GM12878 (cell line): ENCODE data around the gene PPEF1.

Experiments
- BHLHE40 ChIP-seq, 2 experiments: fragments of 450-650 bp in 1 of 2; IDR thresholded peaks; 2 replicates each; pipeline ENCODE4 v1.6.1; 2011 to 2017; ENCODE audit warnings: low read depth in 2 of 2, borderline replicate concordance in 1 of 2, improper control_type of control experiment in 1 of 2, low read length in 1 of 2, mild to moderate bottlenecking in 1 of 2
- CBX5 ChIP-seq: sonication (generic); IDR thresholded peaks from 2 replicates; pipeline ENCODE4 v1.6.1; 2016; ENCODE audit warnings: low read depth, moderate library complexity, mild to moderate bottlenecking, inconsistent platforms
- CREB1 ChIP-seq: IDR thresholded peaks from 2 replicates; pipeline ENCODE4 v1.6.1; 2012; ENCODE audit warnings: low read depth, mild to moderate bottlenecking, inconsistent platforms
- LARP7 ChIP-seq: fragments of 450-650 bp; IDR thresholded peaks from 2 replicates; pipeline ENCODE4 v1.6.1; 2017; ENCODE audit warnings: mild to moderate bottlenecking
- POLR2AphosphoS2 ChIP-seq: IDR thresholded peaks from 2 replicates; pipeline ENCODE4 v1.6.1; 2011; ENCODE audit warnings: low read depth, mild to moderate bottlenecking, low read length, improper control_type of control experiment, moderate library complexity
- POLR2AphosphoS5 ChIP-seq: IDR thresholded peaks from 2 replicates; pipeline ENCODE4 v1.6.1; 2011; ENCODE audit warnings: mild to moderate bottlenecking, low read length, inconsistent platforms
- SMAD5 ChIP-seq: IDR thresholded peaks from 2 replicates; pipeline ENCODE4 v1.6.1; 2016; ENCODE audit warnings: antibody characterized with exemption, low read depth
- STAT3 ChIP-seq: IDR thresholded peaks from 2 replicates; pipeline ENCODE4 v1.6.1; 2011; ENCODE audit warnings: low read depth, low read length, improper control_type of control experiment
- TF ChIP-seq, protein P1 (sequence below), 3 experiments: IDR thresholded peaks in 2 of 3; conservative IDR thresholded peaks in 1 of 3; 2 replicates each; pipeline ENCODE4 v1.5.1; 2011; ENCODE audit warnings: low read depth in 3 of 3, low read length in 3 of 3, mild to moderate bottlenecking in 3 of 3, control low read depth in 2 of 3, moderate library complexity in 2 of 3, inconsistent platforms in 1 of 3, mixed read lengths in 1 of 3; ENCODE audit not compliant: control insufficient read depth in 2 of 3, insufficient read depth in 1 of 3; ENCODE audit errors: extremely low read depth in 1 of 3
- TF ChIP-seq, protein P2 (sequence below): fragments of 450-650 bp; IDR thresholded peaks from 2 replicates; pipeline ENCODE4 v1.6.1; 2014; ENCODE audit warnings: mild to moderate bottlenecking
- TF ChIP-seq, protein P3 (sequence below): IDR thresholded peaks from 2 replicates; pipeline ENCODE4 v1.6.1; 2011; ENCODE audit warnings: low read depth, low read length, improper control_type of control experiment, borderline replicate concordance
- TF ChIP-seq, protein P4 (sequence below): fragments of 450-650 bp; conservative IDR thresholded peaks from 2 replicates; pipeline ENCODE4 v1.6.1; 2017; ENCODE audit warnings: mild to moderate bottlenecking, moderate library complexity

DNA sequence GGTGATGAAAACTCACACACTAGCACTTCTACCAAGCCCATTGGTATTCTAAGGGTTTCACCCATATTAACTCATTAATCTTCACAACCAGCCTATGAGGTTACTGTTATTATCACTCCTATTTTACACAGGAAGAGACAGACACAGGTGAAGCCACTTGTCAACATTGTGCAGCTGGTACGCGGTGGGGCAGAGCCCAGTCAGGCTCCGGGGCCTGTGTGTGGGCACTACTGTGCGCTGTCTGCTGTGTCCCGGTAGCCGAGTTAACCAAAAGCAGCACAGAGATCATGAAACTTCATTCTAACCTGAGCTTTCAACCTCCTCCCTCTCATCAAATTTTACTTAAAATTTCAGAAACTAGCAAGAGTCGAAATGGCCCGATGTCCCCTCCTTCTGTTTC, 165.2 kb downstream of the PPEF1 start:
- TF ChIP-seq, protein P1, sequence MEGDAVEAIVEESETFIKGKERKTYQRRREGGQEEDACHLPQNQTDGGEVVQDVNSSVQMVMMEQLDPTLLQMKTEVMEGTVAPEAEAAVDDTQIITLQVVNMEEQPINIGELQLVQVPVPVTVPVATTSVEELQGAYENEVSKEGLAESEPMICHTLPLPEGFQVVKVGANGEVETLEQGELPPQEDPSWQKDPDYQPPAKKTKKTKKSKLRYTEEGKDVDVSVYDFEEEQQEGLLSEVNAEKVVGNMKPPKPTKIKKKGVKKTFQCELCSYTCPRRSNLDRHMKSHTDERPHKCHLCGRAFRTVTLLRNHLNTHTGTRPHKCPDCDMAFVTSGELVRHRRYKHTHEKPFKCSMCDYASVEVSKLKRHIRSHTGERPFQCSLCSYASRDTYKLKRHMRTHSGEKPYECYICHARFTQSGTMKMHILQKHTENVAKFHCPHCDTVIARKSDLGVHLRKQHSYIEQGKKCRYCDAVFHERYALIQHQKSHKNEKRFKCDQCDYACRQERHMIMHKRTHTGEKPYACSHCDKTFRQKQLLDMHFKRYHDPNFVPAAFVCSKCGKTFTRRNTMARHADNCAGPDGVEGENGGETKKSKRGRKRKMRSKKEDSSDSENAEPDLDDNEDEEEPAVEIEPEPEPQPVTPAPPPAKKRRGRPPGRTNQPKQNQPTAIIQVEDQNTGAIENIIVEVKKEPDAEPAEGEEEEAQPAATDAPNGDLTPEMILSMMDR (IDR thresholded peaks at IDR 0.05 in 2 of 3, conservative IDR thresholded peaks at IDR 0.05 in 1 of 3; ENCODE audit: control insufficient read depth in 2 of 3, extremely low read depth in 1 of 3, insufficient read depth in 1 of 3, low read depth in 3 of 3, low read length in 3 of 3) = no peak
- TF ChIP-seq SMAD5 (no peak), CREB1 (no peak), CBX5 (no peak), POLR2AphosphoS5 (no peak), BHLHE40 (IDR thresholded peaks at IDR 0.05; ENCODE audit: borderline replicate concordance in 1 of 2, low read depth in 2 of 2, low read length in 1 of 2) (no peak), STAT3 (no peak), LARP7 (no peak), POLR2AphosphoS2 (no peak)
- TF ChIP-seq, protein P2, sequence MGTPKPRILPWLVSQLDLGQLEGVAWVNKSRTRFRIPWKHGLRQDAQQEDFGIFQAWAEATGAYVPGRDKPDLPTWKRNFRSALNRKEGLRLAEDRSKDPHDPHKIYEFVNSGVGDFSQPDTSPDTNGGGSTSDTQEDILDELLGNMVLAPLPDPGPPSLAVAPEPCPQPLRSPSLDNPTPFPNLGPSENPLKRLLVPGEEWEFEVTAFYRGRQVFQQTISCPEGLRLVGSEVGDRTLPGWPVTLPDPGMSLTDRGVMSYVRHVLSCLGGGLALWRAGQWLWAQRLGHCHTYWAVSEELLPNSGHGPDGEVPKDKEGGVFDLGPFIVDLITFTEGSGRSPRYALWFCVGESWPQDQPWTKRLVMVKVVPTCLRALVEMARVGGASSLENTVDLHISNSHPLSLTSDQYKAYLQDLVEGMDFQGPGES = no peak
- TF ChIP-seq, protein P3, sequence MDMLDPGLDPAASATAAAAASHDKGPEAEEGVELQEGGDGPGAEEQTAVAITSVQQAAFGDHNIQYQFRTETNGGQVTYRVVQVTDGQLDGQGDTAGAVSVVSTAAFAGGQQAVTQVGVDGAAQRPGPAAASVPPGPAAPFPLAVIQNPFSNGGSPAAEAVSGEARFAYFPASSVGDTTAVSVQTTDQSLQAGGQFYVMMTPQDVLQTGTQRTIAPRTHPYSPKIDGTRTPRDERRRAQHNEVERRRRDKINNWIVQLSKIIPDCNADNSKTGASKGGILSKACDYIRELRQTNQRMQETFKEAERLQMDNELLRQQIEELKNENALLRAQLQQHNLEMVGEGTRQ = no peak
- TF ChIP-seq, protein P4, sequence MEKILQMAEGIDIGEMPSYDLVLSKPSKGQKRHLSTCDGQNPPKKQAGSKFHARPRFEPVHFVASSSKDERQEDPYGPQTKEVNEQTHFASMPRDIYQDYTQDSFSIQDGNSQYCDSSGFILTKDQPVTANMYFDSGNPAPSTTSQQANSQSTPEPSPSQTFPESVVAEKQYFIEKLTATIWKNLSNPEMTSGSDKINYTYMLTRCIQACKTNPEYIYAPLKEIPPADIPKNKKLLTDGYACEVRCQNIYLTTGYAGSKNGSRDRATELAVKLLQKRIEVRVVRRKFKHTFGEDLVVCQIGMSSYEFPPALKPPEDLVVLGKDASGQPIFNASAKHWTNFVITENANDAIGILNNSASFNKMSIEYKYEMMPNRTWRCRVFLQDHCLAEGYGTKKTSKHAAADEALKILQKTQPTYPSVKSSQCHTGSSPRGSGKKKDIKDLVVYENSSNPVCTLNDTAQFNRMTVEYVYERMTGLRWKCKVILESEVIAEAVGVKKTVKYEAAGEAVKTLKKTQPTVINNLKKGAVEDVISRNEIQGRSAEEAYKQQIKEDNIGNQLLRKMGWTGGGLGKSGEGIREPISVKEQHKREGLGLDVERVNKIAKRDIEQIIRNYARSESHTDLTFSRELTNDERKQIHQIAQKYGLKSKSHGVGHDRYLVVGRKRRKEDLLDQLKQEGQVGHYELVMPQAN = no peak
